A673 (cell line): ENCODE results near the gene APBB2. TPM values are rescaled to one million over a fixed set of nuclear protein-coding genes. Genes with fewer than 3 reads are reported as not detected.
A peak's percentile ranks its signal among the peaks of the same experiment; 100 is the strongest.

Experiments
- BruUV-seq: library from RNA; stranded (reverse); fragments of 400-500 nt; replicated peaks from 2 replicates; lab custom pipeline; 2021; lab: Mats Ljungman, UMichigan
- CTCF ChIA-PET: fragments of 300-600 bp; sonication (Branson Sonifier 250); formaldehyde crosslinking; loops from one replicate; lab custom pipeline; 2022; ENCODE audit warnings: antibody characterized with exemption; lab: Charles Lee
- POLR2A ChIA-PET: fragments of 300-600 bp; sonication (Branson Sonifier 250); formaldehyde crosslinking; loops from one replicate; lab custom pipeline; 2022; ENCODE audit warnings: antibody characterized with exemption; ENCODE audit not compliant: low non-redundant PET; lab: Charles Lee
- DNase-seq: peaks from one replicate; pipeline ENCODE4 v3.0.0-alpha.2; 2015; ENCODE audit warnings: low spot score
- H3K27ac ChIP-seq: fragments of 200-600 bp; sonication (generic); 2 replicates; pipeline ENCODE4 v1.5.1; 2016; ENCODE audit warnings: mixed run types, low read depth, mild to moderate bottlenecking, mixed read lengths, antibody characterized with exemption, low read length; ENCODE audit not compliant: poor library complexity, severe bottlenecking
- H3K27me3 ChIP-seq: fragments of 200-600 bp; sonication (generic); replicated peaks from 2 replicates; pipeline ENCODE4 v1.6.1; 2017; ENCODE audit warnings: mixed run types, low read depth, mild to moderate bottlenecking, mixed read lengths, antibody characterized with exemption, low read length; ENCODE audit not compliant: insufficient read depth, poor library complexity
- H3K36me3 ChIP-seq: fragments of 200-600 bp; sonication (generic); 2 replicates; pipeline ENCODE4 v1.6.1; 2016; ENCODE audit warnings: mixed run types, mild to moderate bottlenecking, mixed read lengths, antibody characterized with exemption, low read length; ENCODE audit not compliant: insufficient read depth, poor library complexity, severe bottlenecking
- H3K4me1 ChIP-seq: fragments of 200-600 bp; sonication (generic); 2 replicates; pipeline ENCODE4 v1.6.1; 2017; ENCODE audit warnings: mixed run types, mild to moderate bottlenecking, mixed read lengths, antibody characterized with exemption, low read length; ENCODE audit not compliant: insufficient read depth, poor library complexity, severe bottlenecking
- H3K4me3 ChIP-seq: fragments of 200-600 bp; sonication (generic); 2 replicates; pipeline ENCODE4 v1.5.1; 2016; ENCODE audit warnings: low read depth, mixed run types, mild to moderate bottlenecking, mixed read lengths, low read length; ENCODE audit not compliant: poor library complexity, severe bottlenecking
- H3K9me3 ChIP-seq: fragments of 200-600 bp; sonication (generic); 2 replicates; pipeline ENCODE4 v1.6.1; 2016; ENCODE audit warnings: mixed run types, low read depth, mild to moderate bottlenecking, mixed read lengths, antibody characterized with exemption, low read length; ENCODE audit not compliant: poor library complexity, severe bottlenecking
- CTCF ChIP-seq: fragments of 300-800, 200-600 bp; sonication (generic); conservative IDR thresholded peaks from 2 replicates; pipeline ENCODE4 v1.5.1; 2017; ENCODE audit warnings: low read depth, mild to moderate bottlenecking, antibody characterized with exemption, low read length, moderate library complexity, mixed read lengths
- EZH2 ChIP-seq: fragments of 200-600 bp; sonication (generic); IDR thresholded peaks from 2 replicates; pipeline ENCODE4 v1.6.1; 2017; ENCODE audit warnings: borderline replicate concordance, low read depth, mild to moderate bottlenecking, mixed read lengths, antibody characterized with exemption, low read length; ENCODE audit not compliant: poor library complexity, severe bottlenecking
- intact Hi-C: fragments of 100-400 bp; cut with micrococcal nuclease; formaldehyde crosslinking; loops from one replicate; pipeline ENCODE4 v1.10.0; 2022; ENCODE audit not compliant: unreplicated experiment
- total RNA-seq: library from RNA; stranded (reverse); gene quantifications from 2 replicates; pipeline ENCODE4 v1.2.3, GENCODE V29; 2021

APBB2 gene
- total RNA-seq, 1 experiment from 2014 or later, result 10.3 TPM

- CTCF ChIA-PET, result no interaction called here
- no peaks in the 10 kb centered on the region for H3K4me1 ChIP-seq
- DNase-seq, result no peak
- no peak for TF ChIP-seq CTCF
- no peak for TF ChIP-seq EZH2
- POLR2A ChIA-PET, result no interaction called here
- no peaks in the 10 kb centered on the region for H3K27me3 ChIP-seq
- H3K27ac ChIP-seq, result no peak overlapping the region
- BruUV-seq, result no TSS peak
- H3K36me3 ChIP-seq, result no peaks in the 10 kb centered on the region
- no peak overlapping the region for H3K4me3 ChIP-seq
- no peaks in the 10 kb centered on the region for H3K9me3 ChIP-seq
- intact Hi-C loops, result no loop called here
Measured at GRCh38 chr4:41236032-41236431, 21.7 kb upstream of the APBB2 start.

GRCh38 chr4:41232856-41233255 is 18.5 kb upstream of the APBB2 start:
- ChIA-PET CTCF (interaction anchor here (0.7 kb wide), 1 partner anchor 15 kb away, joined by 3 read pairs; no protein-coding TSS in a partner anchor), POLR2A (no interaction called here)
- Histone ChIP-seq H3K27ac (no peak overlapping the region), H3K9me3 (no peaks in the 10 kb centered on the region), H3K36me3 (no peaks in the 10 kb centered on the region), H3K4me3 (no peak overlapping the region), H3K4me1 (no peaks in the 10 kb centered on the region), H3K27me3 (no peaks in the 10 kb centered on the region)
- BruUV-seq, result no TSS peak
- intact Hi-C loops, result no loop called here
- TF ChIP-seq CTCF (no peak), EZH2 (no peak)
- DNase-seq, result no peak

GRCh38 chr4:41232406-41232805 is 18.1 kb upstream of the APBB2 start:
- ChIA-PET POLR2A (no interaction called here), CTCF (interaction anchor here (0.6 kb wide), 1 partner anchor 686 kb away, joined by 4 read pairs; no protein-coding TSS in a partner anchor)
- H3K27ac ChIP-seq, result no peak overlapping the region
- no TSS peak for BruUV-seq
- H3K4me1 ChIP-seq, result no peaks in the 10 kb centered on the region
- no peak overlapping the region for H3K4me3 ChIP-seq
- no peak for DNase-seq
- no peaks in the 10 kb centered on the region for H3K9me3 ChIP-seq
- no peaks in the 10 kb centered on the region for H3K27me3 ChIP-seq
- no peaks in the 10 kb centered on the region for H3K36me3 ChIP-seq
- intact Hi-C loops, result no loop called here
- TF ChIP-seq EZH2 (no peak), CTCF (peak; percentile 24; the same call in 1 of the 2 replicates)
